GM12878 (cell line): ENCODE results near the gene FSIP1. TPM values are rescaled to one million over a fixed set of nuclear protein-coding genes. Genes with fewer than 3 reads are reported as not detected.

Source experiments
- ATAC-seq: fragments of 200-7000 bp; cut with Tn5 transposase; 3 replicates; pipeline ENCODE4 v1.9.1; 2020; ENCODE audit warnings: mild to moderate bottlenecking, moderate library complexity
- BruUV-seq: library from RNA; stranded (reverse); fragments of 400-500 nt; replicated peaks from 2 replicates; lab custom pipeline; 2021; lab: Mats Ljungman, UMichigan
- CTCF ChIA-PET: fragments of 300-600 bp; sonication (Branson Sonifier 250); formaldehyde crosslinking; extraction: SDS; loops from one replicate; lab custom pipeline; 2021; ENCODE audit warnings: inconsistent platforms; lab: Yijun Ruan, JAX
- POLR2A ChIA-PET: fragments of 350-600 bp; formaldehyde crosslinking; extraction: SDS; loops from one replicate; lab custom pipeline; 2021; ENCODE audit warnings: inconsistent platforms; lab: Charles Lee
- RAD21 ChIA-PET: fragments of 300-600 bp; sonication (Branson Sonifier 250); formaldehyde crosslinking; loops from one replicate; lab custom pipeline; 2023; ENCODE audit warnings: antibody characterized with exemption; ENCODE audit not compliant: unreplicated experiment; lab: Charles Lee
- SMC1A ChIA-PET: fragments of 300-600 bp; sonication (Branson Sonifier 250); formaldehyde crosslinking; loops from one replicate; lab custom pipeline; 2023; ENCODE audit not compliant: unreplicated experiment, uncharacterized antibody; lab: Charles Lee
- DNase-seq: peaks from one replicate; pipeline ENCODE4 v3.0.0-alpha.2; 2011; ENCODE audit warnings: low read depth, low spot score
- FAIRE-seq: peaks from 3 replicates; lab custom pipeline; 2011; peaks lifted over from hg19 to GRCh38; lab: Jason Lieb, UNC
- H2AFZ ChIP-seq: 2 replicates; pipeline ENCODE4 v1.6.0; 2011; ENCODE audit warnings: low read depth, low read length, control low read depth; ENCODE audit not compliant: control insufficient read depth
- H3K27ac ChIP-seq: 2 replicates; pipeline ENCODE4 v1.5.1; 2011; ENCODE audit warnings: control low read depth; ENCODE audit not compliant: control insufficient read depth, insufficient read depth
- H3K27me3 ChIP-seq, 2 experiments: replicated peaks in 1 of 2; 2 replicates each; pipeline versions ENCODE4 v1.6.0 to v1.6.1; 2011; ENCODE audit warnings: low read length in 1 of 2; ENCODE audit not compliant: control insufficient read depth in 2 of 2, insufficient read depth in 2 of 2
- H3K36me3 ChIP-seq, 2 experiments: 2 replicates each; pipeline ENCODE4 v1.5.1; 2011; ENCODE audit warnings: low read length in 1 of 2; ENCODE audit not compliant: control insufficient read depth in 2 of 2, insufficient read depth in 2 of 2
- H3K4me1 ChIP-seq: 2 replicates; pipeline ENCODE4 v1.6.1; 2011; ENCODE audit warnings: mild to moderate bottlenecking, low read length, moderate library complexity, mixed read lengths; ENCODE audit not compliant: control insufficient read depth, insufficient read depth
- H3K4me2 ChIP-seq: 2 replicates; pipeline ENCODE4 v1.6.0; 2011; ENCODE audit warnings: control low read depth; ENCODE audit not compliant: control insufficient read depth, insufficient read depth
- H3K4me3 ChIP-seq: fragments of 200-600 bp; sonication (generic); 2 replicates; pipeline ENCODE4 v1.5.1; 2016
- H3K79me2 ChIP-seq: 2 replicates; pipeline ENCODE4 v1.6.0; 2011; ENCODE audit warnings: low read length; ENCODE audit not compliant: control insufficient read depth, insufficient read depth
- H3K9ac ChIP-seq: 2 replicates; pipeline ENCODE4 v1.8.0; 2011; ENCODE audit warnings: low read length, control low read depth, mixed read lengths; ENCODE audit not compliant: control insufficient read depth, insufficient read depth
- H3K9me3 ChIP-seq: replicated peaks from 3 replicates; pipeline ENCODE4 v1.5.1; 2011; ENCODE audit warnings: mild to moderate bottlenecking, low read length; ENCODE audit not compliant: control insufficient read depth, insufficient read depth
- H4K20me1 ChIP-seq: 2 replicates; pipeline ENCODE4 v1.6.0; 2011; ENCODE audit not compliant: control insufficient read depth, insufficient read depth
- CUX1 ChIP-seq: IDR thresholded peaks from 2 replicates; pipeline ENCODE4 v1.6.1; 2012; ENCODE audit warnings: improper control_type of control experiment, low read depth, low read length; ENCODE audit not compliant: insufficient replicate concordance
- HDAC6 ChIP-seq: fragments of 200-600 bp; sonication (generic); IDR thresholded peaks from one replicate; pipeline ENCODE4 v1.8.0; 2017; ENCODE audit warnings: antibody characterized with exemption; ENCODE audit not compliant: unreplicated experiment
- HSF1 ChIP-seq: fragments of 150-350 bp; IDR thresholded peaks from 2 replicates; pipeline ENCODE4 v1.6.1; 2014; ENCODE audit warnings: mild to moderate bottlenecking, low read depth, low read length
- IRF4 ChIP-seq: IDR thresholded peaks from 2 replicates; pipeline ENCODE4 v1.6.1; 2011; ENCODE audit warnings: low read depth, low read length
- LARP7 ChIP-seq: fragments of 450-650 bp; IDR thresholded peaks from 2 replicates; pipeline ENCODE4 v1.6.1; 2017; ENCODE audit warnings: mild to moderate bottlenecking
- NR2C2 ChIP-seq: IDR thresholded peaks from 2 replicates; pipeline ENCODE4 v1.6.1; 2011; ENCODE audit warnings: borderline replicate concordance, low read depth; ENCODE audit not compliant: control insufficient read depth, insufficient read length
- NR2F1 ChIP-seq: fragments of 450-650 bp; conservative IDR thresholded peaks from 2 replicates; pipeline ENCODE4 v1.6.1; 2017; ENCODE audit warnings: mild to moderate bottlenecking
- POLR2AphosphoS5 ChIP-seq: IDR thresholded peaks from 2 replicates; pipeline ENCODE4 v1.6.1; 2011; ENCODE audit warnings: mild to moderate bottlenecking, low read length, inconsistent platforms
- SREBF2 ChIP-seq: IDR thresholded peaks from 2 replicates; pipeline ENCODE4 v1.6.1; 2012; ENCODE audit warnings: mild to moderate bottlenecking, low read length
- TBL1XR1 ChIP-seq: IDR thresholded peaks from 2 replicates; pipeline ENCODE4 v1.6.1; 2012; ENCODE audit warnings: low read depth, low read length, improper control_type of control experiment
- WGBS: methylation state at CpG from one replicate; pipeline ENCODE4 v1.1.6; 2016; ENCODE audit warnings: low lambda C conversion rate; ENCODE audit not compliant: insufficient replicate concordance, insufficient coverage; ENCODE audit errors: missing lambda C conversion rate; 5-methylcytosine and 5-hydroxymethylcytosine counted together
- in situ Hi-C: fragments of 300-500 bp; cut with MboI; formaldehyde crosslinking; loops from 9 replicates; pipeline ENCODE4 v1.14.3; 2018; ENCODE audit warnings: mixed read lengths
- intact Hi-C: fragments of 100-400 bp; cut with micrococcal nuclease; formaldehyde crosslinking; loops from one replicate; pipeline ENCODE4 v1.14.2; 2022; ENCODE audit not compliant: unreplicated experiment
- polyA plus RNA-seq, 11 experiments: library from polyadenylated mRNA; depleted of rRNA in 4 of 11; unstranded in 6 of 11; stranded (reverse) in 5 of 11; fragments of >200 nt; fragmentation: Nextera tagmentation in 4 of 11; fragmentation: Illumina TruSeq in 1 of 11; extraction: Ambion mirVana in 4 of 11; extraction: Trizol in 1 of 11; gene quantifications; 1 replicate in 1 of 11; 2 replicates in 10 of 11; pipeline versions ENCODE4 v1.2.1 to v1.2.3, GENCODE V29; 2011 to 2016; ENCODE audit warnings: inconsistent platforms in 2 of 11, missing spikeins in 2 of 11, low read depth in 1 of 11
- total RNA-seq, 4 experiments: library from RNA; depleted of rRNA in 3 of 4; stranded (reverse); fragments of >200 nt in 3 of 4; fragmentation: Illumina TruSeq in 1 of 4; extraction: Trizol in 1 of 4; gene quantifications; 2 replicates each; pipeline versions ENCODE4 v1.2.1 to v1.2.3, GENCODE V29; 2013 to 2021

FSIP1 gene
- total and polyA plus RNA-seq, 10 of the 15 experiments (the other 5 are each of a cell fraction or from before 2014, with no cell fraction given), result 0.15 to 0.67 (median 0.35) TPM

DNA sequence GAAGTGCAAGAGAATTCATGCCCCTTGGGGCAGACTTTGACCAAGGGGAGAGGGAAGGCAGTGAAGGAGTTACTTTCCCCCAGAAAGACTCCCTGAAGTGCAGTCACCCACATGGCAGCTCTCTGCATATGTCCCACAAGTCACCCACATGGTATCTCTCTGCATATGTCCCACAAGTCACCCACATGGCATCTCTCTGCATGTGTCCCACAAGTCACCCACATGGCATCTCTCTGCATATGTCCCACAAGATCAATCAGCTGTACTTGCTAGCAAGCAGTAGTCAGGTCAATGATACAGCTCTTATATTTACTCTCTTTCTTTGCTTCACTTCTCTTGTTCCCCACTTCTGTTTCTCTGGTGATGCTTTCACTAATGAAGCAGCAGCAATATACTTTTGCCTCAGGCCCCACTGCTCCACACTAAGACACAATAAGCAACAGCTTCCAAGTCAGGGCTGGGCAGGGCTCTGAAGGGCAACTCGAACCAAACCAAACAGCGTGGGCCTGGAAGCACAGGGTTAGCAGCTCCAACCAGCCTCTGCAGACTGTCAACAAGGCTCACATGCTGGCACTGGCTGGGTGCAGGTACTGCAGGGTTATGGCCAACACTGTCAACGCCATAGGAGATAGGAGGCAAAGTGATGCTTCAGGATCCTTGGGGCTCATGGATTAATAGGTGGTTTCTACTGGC, 155.0 kb downstream of the FSIP1 start:
- no peak overlapping the region for H3K4me3 ChIP-seq
- no peak for FAIRE-seq
- no TSS peak for BruUV-seq
- no peak overlapping the region for H2AFZ ChIP-seq
- no peaks in the 10 kb centered on the region for H4K20me1 ChIP-seq
- POLR2A ChIA-PET, result no interaction called here
- SMC1A ChIA-PET, result interaction anchor here (0.7 to 1.0 kb wide), 3 partner anchors 15 to 25 kb away, joined by 3 read pairs; no protein-coding TSS in a partner anchor
- ATAC-seq, result no peak
- in situ Hi-C loops, result no loop called here
- no peak overlapping the region for H3K9ac ChIP-seq
- DNase-seq, result no peak
- H3K4me1 ChIP-seq, result peaks cover 30% of the 10 kb centered on the region
- TF ChIP-seq LARP7 (no peak), IRF4 (no peak), NR2C2 (no peak), POLR2AphosphoS5 (no peak), SREBF2 (no peak), TBL1XR1 (no peak), NR2F1 (no peak)
- H3K4me2 ChIP-seq, result no peak overlapping the region
- no peaks in the 10 kb centered on the region for H3K27me3 ChIP-seq
- no peak overlapping the region for H3K27ac ChIP-seq
- WGBS, result 77% methylated on average over 3 of the region's 3 CpGs
- no peaks in the 10 kb centered on the region for H3K36me3 ChIP-seq
- intact Hi-C loops, result no loop called here
- CTCF ChIA-PET, result no interaction called here
- RAD21 ChIA-PET, result interaction anchor here (1.6 kb wide), 1 partner anchor 15 kb away, joined by 3 read pairs; no protein-coding TSS in a partner anchor
- H3K9me3 ChIP-seq, result no peaks in the 10 kb centered on the region; the same call in 2 of the 3 replicates
- no peaks in the 10 kb centered on the region for H3K79me2 ChIP-seq

DNA sequence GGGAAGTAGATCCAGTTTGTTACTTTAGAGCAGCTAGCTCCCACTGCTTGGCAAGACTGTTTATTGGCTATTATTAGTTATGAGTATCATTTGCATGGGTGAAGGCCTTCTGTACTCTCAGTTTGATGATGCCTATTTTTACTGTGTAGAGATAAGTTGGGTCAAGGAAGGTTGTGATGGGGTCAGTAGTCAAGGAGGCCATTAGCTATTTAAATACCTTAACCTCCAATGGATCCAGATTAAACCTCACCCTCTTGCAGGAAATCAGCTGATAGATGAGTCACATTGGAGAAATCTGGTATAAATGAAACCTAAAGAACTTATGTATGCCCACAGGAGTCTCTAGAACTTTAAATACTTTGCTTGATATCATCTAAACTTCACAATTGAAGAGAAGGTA, 156.8 kb downstream of the FSIP1 start:
- Histone ChIP-seq H3K9me3 (no peaks in the 10 kb centered on the region; the same call in 2 of the 3 replicates), H3K4me2 (no peak overlapping the region), H3K4me3 (no peak overlapping the region), H3K27ac (no peak overlapping the region), H3K36me3 (no peaks in the 10 kb centered on the region), H3K4me1 (peaks cover 30% of the 10 kb centered on the region), H3K9ac (no peak overlapping the region), H4K20me1 (no peaks in the 10 kb centered on the region), H3K79me2 (no peaks in the 10 kb centered on the region), H3K27me3 (no peaks in the 10 kb centered on the region), H2AFZ (no peak overlapping the region)
- in situ Hi-C loops (no loop called here), intact Hi-C loops (no loop called here)
- ChIA-PET SMC1A (interaction anchor here (0.9 to 5.9 kb wide), 6 partner anchors 10 to 130 kb away, joined by 3 to 44 read pairs (median 5); no protein-coding TSS in a partner anchor), CTCF (interaction anchor here (1.4 to 3.1 kb wide), 3 partner anchors 14 to 131 kb away, joined by 3 to 14 read pairs (median 10); no protein-coding TSS in a partner anchor), RAD21 (interaction anchor here (1.6 to 2.4 kb wide), 2 partner anchors 39 to 131 kb away, joined by 3 to 8 read pairs; no protein-coding TSS in a partner anchor), POLR2A (interaction anchor here (1.5 kb wide), 1 partner anchor 27 kb away, joined by 3 read pairs; no protein-coding TSS in a partner anchor)
- DNase-seq, result no peak
- no TSS peak for BruUV-seq
- ATAC-seq, result no peak
- no peak for FAIRE-seq
- TF ChIP-seq HDAC6 (no peak), NR2C2 (no peak), HSF1 (no peak), CUX1 (no peak)
